Measurements from ENCODE around the gene KLF6. TPM values are rescaled to one million over a fixed set of nuclear protein-coding genes. Genes with fewer than 3 reads are reported as not detected.

Gene KLF6
- total RNA-seq, 2 experiments from 2014 or later: 19.2 to 43.0 TPM

- H3K79me2 ChIP-seq (ENCODE audit: insufficient read depth, low read depth, low read length): no peaks in the 10 kb centered on the region
- ChIA-PET CTCF (ENCODE audit: unreplicated experiment) (interaction anchor here (0.5 kb wide), 1 partner anchor 205 kb away, joined by 3 read pairs; no protein-coding TSS in a partner anchor), POLR2A (interaction anchor here (0.6 to 1.0 kb wide), 6 partner anchors 10 to 131 kb away, joined by 3 read pairs; no protein-coding TSS in a partner anchor)
- H3K9me3 ChIP-seq (ENCODE audit: low read length): no peaks in the 10 kb centered on the region
- H4K20me1 ChIP-seq (ENCODE audit: insufficient read depth, low read length): no peaks in the 10 kb centered on the region
- H3K4me3 ChIP-seq (ENCODE audit: low read depth, low read length, poor library complexity, severe bottlenecking): no peak overlapping the region
- intact Hi-C loops (cut with micrococcal nuclease; ENCODE audit: unreplicated experiment): no loop called here
- H2AFZ ChIP-seq (ENCODE audit: low read length): no peak overlapping the region
- no peak for DNase-seq (ENCODE audit: low spot score)
- TF ChIP-seq CTCF (conservative IDR thresholded peaks at IDR 0.05; ENCODE audit: low read length) (no peak), EZH2phosphoT487 (IDR thresholded peaks at IDR 0.05; ENCODE audit: borderline replicate concordance, low read depth, low read length) (no peak)
- no peaks in the 10 kb centered on the region for H3K36me3 ChIP-seq (ENCODE audit: insufficient read depth, low read length)
- no peaks in the 10 kb centered on the region for H3K9me2 ChIP-seq (ENCODE audit: insufficient read depth, low read length)
- H3K4me2 ChIP-seq (ENCODE audit: low read length): no peak overlapping the region
- peaks cover 17% of the 10 kb centered on the region for H3K4me1 ChIP-seq (ENCODE audit: insufficient read depth, low read length, poor library complexity, severe bottlenecking)
- H3K27ac ChIP-seq (ENCODE audit: low read depth, low read length, poor library complexity, severe bottlenecking): no peak overlapping the region
- no TSS peak for BruUV-seq (replicated peaks)
These were observed 30.1 kb downstream of the KLF6 start for GRCh38 chr10:3754727-3755439.

GRCh38 chr10:3750854-3751253, 34.2 kb downstream of the KLF6 start:
- Histone ChIP-seq H4K20me1 (ENCODE audit: insufficient read depth, low read length) (no peaks in the 10 kb centered on the region), H3K9me3 (ENCODE audit: low read length) (no peaks in the 10 kb centered on the region), H3K36me3 (ENCODE audit: insufficient read depth, low read length) (no peaks in the 10 kb centered on the region), H3K27ac (ENCODE audit: low read depth, low read length, poor library complexity, severe bottlenecking) (no peak overlapping the region), H3K4me1 (ENCODE audit: insufficient read depth, low read length, poor library complexity, severe bottlenecking) (no peaks in the 10 kb centered on the region), H3K9me2 (ENCODE audit: insufficient read depth, low read length) (no peaks in the 10 kb centered on the region), H3K4me3 (ENCODE audit: low read depth, low read length, poor library complexity, severe bottlenecking) (no peak overlapping the region), H3K4me2 (ENCODE audit: low read length) (no peak overlapping the region), H3K79me2 (ENCODE audit: insufficient read depth, low read depth, low read length) (no peaks in the 10 kb centered on the region), H2AFZ (ENCODE audit: low read length) (no peak overlapping the region)
- no peak for DNase-seq (ENCODE audit: low spot score)
- CTCF ChIA-PET (ENCODE audit: unreplicated experiment): no interaction called here
- TF ChIP-seq CTCF (conservative IDR thresholded peaks at IDR 0.05; ENCODE audit: low read length) (no peak), EZH2phosphoT487 (IDR thresholded peaks at IDR 0.05; ENCODE audit: borderline replicate concordance, low read depth, low read length) (no peak)
- POLR2A ChIA-PET: interaction anchor here (0.7 kb wide), 1 partner anchor 66 kb away, joined by 4 read pairs; no protein-coding TSS in a partner anchor
- BruUV-seq (replicated peaks): no TSS peak
- intact Hi-C loops (cut with micrococcal nuclease; ENCODE audit: unreplicated experiment): no loop called here
